ENCODE data around the gene HDHD3. TPM values are rescaled to one million over a fixed set of nuclear protein-coding genes. Genes with fewer than 3 reads are reported as not detected.

The HDHD3 gene
- total RNA-seq, 2 donors from 2014 or later = 24.3 to 37.1 TPM

DNA sequence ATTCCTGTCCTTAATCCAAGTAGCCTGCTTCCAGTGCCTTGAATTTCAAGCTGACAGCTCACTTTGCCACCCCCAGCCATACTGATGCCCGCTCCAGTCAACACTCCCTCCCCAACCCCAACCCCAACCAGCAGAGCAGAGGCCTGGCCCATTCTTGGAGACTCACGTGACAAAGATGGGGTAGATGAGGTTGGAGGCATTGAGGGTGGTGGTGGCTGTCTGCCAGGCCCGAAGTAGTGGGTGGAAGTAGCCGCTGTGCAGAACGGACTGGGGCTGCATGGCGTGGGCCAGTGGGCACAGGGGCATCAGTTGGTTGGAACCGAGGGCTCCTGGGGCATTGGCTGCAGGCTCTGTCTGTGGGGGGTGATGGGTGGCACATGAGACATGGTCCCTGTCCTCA is 16.5 kb upstream of the HDHD3 start:
- H3K9me3 Mint-ChIP-seq = no peaks in the 10 kb centered on the region
- 85 to 99% methylated on average over 5 to 7 of the region's 7 CpGs for WGBS, 2 experiments (ENCODE audit: insufficient coverage in 1 of 2, insufficient read length in 1 of 2)

DNA sequence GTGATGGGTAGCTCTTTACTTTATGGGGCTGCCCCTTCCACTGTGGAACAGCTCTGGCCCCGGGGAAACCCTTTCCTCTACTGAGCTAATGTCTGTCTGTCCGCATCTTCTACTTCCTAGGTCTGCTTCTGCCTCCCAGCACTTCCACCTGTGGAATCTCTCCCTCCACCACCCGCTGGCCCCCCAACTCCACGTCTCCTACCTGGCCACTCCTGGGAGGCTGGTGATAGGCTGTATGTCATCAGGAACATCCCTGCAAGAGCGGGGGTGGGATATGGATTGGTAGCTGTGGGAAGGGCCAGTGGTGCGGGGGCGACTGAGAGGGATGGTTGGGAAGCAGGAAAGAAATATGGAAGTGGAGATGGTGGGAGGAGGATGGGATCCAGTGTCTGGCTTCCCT is 15.1 kb upstream of the HDHD3 start:
- 98% methylated on average over 7 of the region's 7 CpGs; no CpG with 5 or more reads in 1 of the 2 experiments for WGBS, 2 experiments (ENCODE audit: insufficient coverage in 1 of 2, insufficient read length in 1 of 2)
- H3K4me3 Mint-ChIP-seq = no peak overlapping the region
- H3K27me3 ChIP-seq (ENCODE audit: control insufficient read depth, insufficient read depth, low read length, poor library complexity, severe bottlenecking) = no peaks in the 10 kb centered on the region
- TF ChIP-seq, protein P1, sequence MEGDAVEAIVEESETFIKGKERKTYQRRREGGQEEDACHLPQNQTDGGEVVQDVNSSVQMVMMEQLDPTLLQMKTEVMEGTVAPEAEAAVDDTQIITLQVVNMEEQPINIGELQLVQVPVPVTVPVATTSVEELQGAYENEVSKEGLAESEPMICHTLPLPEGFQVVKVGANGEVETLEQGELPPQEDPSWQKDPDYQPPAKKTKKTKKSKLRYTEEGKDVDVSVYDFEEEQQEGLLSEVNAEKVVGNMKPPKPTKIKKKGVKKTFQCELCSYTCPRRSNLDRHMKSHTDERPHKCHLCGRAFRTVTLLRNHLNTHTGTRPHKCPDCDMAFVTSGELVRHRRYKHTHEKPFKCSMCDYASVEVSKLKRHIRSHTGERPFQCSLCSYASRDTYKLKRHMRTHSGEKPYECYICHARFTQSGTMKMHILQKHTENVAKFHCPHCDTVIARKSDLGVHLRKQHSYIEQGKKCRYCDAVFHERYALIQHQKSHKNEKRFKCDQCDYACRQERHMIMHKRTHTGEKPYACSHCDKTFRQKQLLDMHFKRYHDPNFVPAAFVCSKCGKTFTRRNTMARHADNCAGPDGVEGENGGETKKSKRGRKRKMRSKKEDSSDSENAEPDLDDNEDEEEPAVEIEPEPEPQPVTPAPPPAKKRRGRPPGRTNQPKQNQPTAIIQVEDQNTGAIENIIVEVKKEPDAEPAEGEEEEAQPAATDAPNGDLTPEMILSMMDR (conservative IDR thresholded peaks at IDR 0.05) = no peak
- H3K9me3 Mint-ChIP-seq = no peaks in the 10 kb centered on the region
- no peak overlapping the region for H3K27ac Mint-ChIP-seq
- DNase-seq = no peak
- peaks cover 75% of the 10 kb centered on the region for H3K36me3 Mint-ChIP-seq (ENCODE audit: low read depth)
- no peaks in the 10 kb centered on the region for H3K4me1 ChIP-seq (ENCODE audit: control insufficient read depth, insufficient read depth, low read length)
- no peaks in the 10 kb centered on the region for H3K27me3 Mint-ChIP-seq (ENCODE audit: insufficient read depth)
- peaks cover 91% of the 10 kb centered on the region for H3K36me3 ChIP-seq (ENCODE audit: control insufficient read depth, insufficient read depth, low read length)
- no peak overlapping the region for H3K4me3 ChIP-seq (ENCODE audit: low read length)
- no peak overlapping the region for H3K27ac ChIP-seq (ENCODE audit: low read depth, low read length)
- no peaks in the 10 kb centered on the region for H3K9me3 ChIP-seq (ENCODE audit: control insufficient read depth, low read length)
- H3K4me1 Mint-ChIP-seq = no peaks in the 10 kb centered on the region
- H3K9ac ChIP-seq (ENCODE audit: extremely low read depth, low read length, poor library complexity, severe bottlenecking) = no peak overlapping the region

More for the DNA sequence above, 16.5 kb upstream of the HDHD3 start:
- Histone ChIP-seq H3K9me3 (ENCODE audit: control insufficient read depth, low read length) (no peaks in the 10 kb centered on the region), H3K4me1 (ENCODE audit: control insufficient read depth, insufficient read depth, low read length) (peaks cover 2% of the 10 kb centered on the region), H3K36me3 (ENCODE audit: control insufficient read depth, insufficient read depth, low read length) (peaks cover 86% of the 10 kb centered on the region), H3K27me3 (ENCODE audit: control insufficient read depth, insufficient read depth, low read length, poor library complexity, severe bottlenecking) (no peaks in the 10 kb centered on the region), H3K9ac (ENCODE audit: extremely low read depth, low read length, poor library complexity, severe bottlenecking) (no peak overlapping the region), H3K4me3 (ENCODE audit: low read length) (no peak overlapping the region), H3K27ac (ENCODE audit: low read depth, low read length) (no peak overlapping the region)
- no peak for DNase-seq
- Mint-ChIP-seq H3K27me3 (ENCODE audit: insufficient read depth) (no peaks in the 10 kb centered on the region), H3K36me3 (ENCODE audit: low read depth) (peaks cover 62% of the 10 kb centered on the region), H3K27ac (no peak overlapping the region), H3K4me3 (no peak overlapping the region), H3K4me1 (peaks cover 4% of the 10 kb centered on the region)
- TF ChIP-seq, protein P1 (conservative IDR thresholded peaks at IDR 0.05) = no peak

DNA sequence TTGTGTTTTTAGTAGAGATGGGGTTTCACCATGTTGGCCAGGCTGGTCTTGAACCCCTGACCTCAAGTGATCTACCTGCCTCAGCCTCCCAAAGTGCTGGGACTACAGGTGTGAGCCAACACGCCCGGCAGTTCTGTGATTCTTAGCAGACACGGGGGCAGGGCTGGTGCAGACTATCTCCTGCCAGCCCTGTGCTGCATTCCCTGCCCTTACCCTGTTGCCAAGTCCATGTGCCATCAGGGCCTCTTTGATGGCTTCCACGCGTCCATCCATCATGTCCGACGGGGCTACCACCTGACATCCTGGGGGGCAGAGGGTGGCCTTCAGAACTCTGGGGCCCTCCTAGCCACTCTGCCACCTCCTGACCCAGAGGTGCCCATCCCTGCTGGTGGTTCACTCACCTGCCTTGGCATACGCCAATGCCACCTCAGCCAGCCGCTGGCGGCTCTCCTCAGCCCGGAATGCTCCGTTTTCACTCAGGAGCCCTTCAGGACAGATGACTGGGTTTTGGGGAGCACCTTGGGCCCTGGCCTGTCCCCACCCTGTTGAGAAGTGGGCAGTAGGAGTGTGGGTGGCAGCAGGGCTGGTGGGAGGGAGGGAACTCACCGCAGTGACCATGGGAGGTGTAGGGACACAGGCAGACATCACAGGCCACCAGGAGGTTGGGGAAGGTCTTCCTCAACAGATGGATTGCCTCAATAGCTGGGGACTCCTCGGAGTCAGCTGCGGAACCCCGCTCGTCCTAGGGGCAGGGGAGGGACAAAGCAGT is 13.6 kb upstream of the HDHD3 start:
- no peak overlapping the region for H3K9ac ChIP-seq (ENCODE audit: extremely low read depth, low read length, poor library complexity, severe bottlenecking)
- no peaks in the 10 kb centered on the region for H3K27me3 ChIP-seq (ENCODE audit: control insufficient read depth, insufficient read depth, low read length, poor library complexity, severe bottlenecking)
- no peaks in the 10 kb centered on the region for H3K27me3 Mint-ChIP-seq (ENCODE audit: insufficient read depth)
- no peaks in the 10 kb centered on the region for H3K4me1 ChIP-seq (ENCODE audit: control insufficient read depth, insufficient read depth, low read length)
- 94 to 96% methylated on average over 11 to 17 of the region's 17 CpGs for WGBS, 2 experiments (ENCODE audit: insufficient coverage in 1 of 2, insufficient read length in 1 of 2)
- TF ChIP-seq, protein P1 (conservative IDR thresholded peaks at IDR 0.05) = no peak
- no peak overlapping the region for H3K27ac Mint-ChIP-seq
- no peak overlapping the region for H3K4me3 Mint-ChIP-seq
- DNase-seq = no peak
- no peaks in the 10 kb centered on the region for H3K9me3 Mint-ChIP-seq
- peaks cover 87% of the 10 kb centered on the region for H3K36me3 ChIP-seq (ENCODE audit: control insufficient read depth, insufficient read depth, low read length)
- no peaks in the 10 kb centered on the region for H3K9me3 ChIP-seq (ENCODE audit: control insufficient read depth, low read length)
- H3K4me1 Mint-ChIP-seq = no peaks in the 10 kb centered on the region
- H3K36me3 Mint-ChIP-seq (ENCODE audit: low read depth) = peaks cover 71% of the 10 kb centered on the region
- no peak overlapping the region for H3K27ac ChIP-seq (ENCODE audit: low read depth, low read length)
- no peak overlapping the region for H3K4me3 ChIP-seq (ENCODE audit: low read length)
